ENCODE results near the gene DDX46.

GRCh38 chr5:134738133-134738962 is 20.2 kb upstream of the DDX46 start, which contains the start of gene CAMLG:
- TF ChIP-seq CTCF (IDR thresholded peaks at IDR 0.05): peak; percentile 21 to 61 (median 59)
- peak; percentile 84 to 90 (median 90) for TF ChIP-seq POLR2A (IDR thresholded peaks at IDR 0.05)

Data from body of pancreas (tissue), 4 donors.